OCI-LY3 (cell line): Measurements from ENCODE around the gene MMEL1.

Experiments used
- EZH2phosphoT487 ChIP-seq: fragments of 200-600 bp; shearing (Covaris generic); IDR thresholded peaks from 2 replicates; pipeline ENCODE4 v1.6.1; 2018; ENCODE audit warnings: antibody characterized with exemption, mixed run types, low read depth
- TF ChIP-seq, protein P1 (sequence below): fragments of 200-600, 300-600 bp; sonication (generic); IDR thresholded peaks from 2 replicates; pipeline ENCODE4 v1.5.1; 2014; ENCODE audit warnings: antibody characterized with exemption, low read length, low read depth

DNA sequence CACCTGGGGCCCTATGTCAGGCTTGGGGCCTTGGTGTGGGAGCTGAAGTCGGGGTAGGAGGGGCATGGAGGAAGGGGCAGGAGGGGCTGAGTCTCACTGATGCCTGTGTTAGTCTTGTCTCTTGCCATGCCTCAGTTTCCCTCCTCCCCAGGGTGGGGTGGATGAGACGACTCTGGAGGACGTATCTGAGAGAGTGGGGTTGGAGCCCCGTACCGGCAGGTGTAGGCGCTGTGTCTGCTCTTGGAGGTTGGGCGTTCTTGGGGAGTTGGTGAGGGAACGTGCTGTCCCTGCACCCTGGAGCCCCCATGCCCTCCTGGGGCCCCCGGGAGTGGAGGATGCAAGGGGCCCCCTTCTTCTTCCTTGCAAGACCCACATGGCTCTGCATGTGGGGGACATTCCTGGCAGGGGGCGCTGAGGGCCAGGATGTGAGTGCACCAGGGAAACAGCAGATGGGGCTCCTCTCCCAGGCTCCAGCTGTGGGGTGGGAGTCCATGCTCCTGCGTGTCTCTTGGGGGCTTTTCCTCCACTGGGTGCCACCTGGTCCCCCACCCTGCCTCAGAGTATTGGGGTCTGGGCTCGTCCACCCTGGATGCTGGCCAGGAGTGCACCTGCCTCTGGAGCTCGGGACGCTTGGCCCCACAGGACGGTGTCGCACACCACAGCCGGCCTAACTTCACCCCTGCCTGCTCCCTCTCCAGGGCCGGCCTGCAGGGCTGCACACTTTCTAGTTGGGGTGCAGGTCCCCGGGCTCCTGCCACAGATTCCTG lies 78.0 kb downstream of the MMEL1 start:
- TF ChIP-seq, protein P1, sequence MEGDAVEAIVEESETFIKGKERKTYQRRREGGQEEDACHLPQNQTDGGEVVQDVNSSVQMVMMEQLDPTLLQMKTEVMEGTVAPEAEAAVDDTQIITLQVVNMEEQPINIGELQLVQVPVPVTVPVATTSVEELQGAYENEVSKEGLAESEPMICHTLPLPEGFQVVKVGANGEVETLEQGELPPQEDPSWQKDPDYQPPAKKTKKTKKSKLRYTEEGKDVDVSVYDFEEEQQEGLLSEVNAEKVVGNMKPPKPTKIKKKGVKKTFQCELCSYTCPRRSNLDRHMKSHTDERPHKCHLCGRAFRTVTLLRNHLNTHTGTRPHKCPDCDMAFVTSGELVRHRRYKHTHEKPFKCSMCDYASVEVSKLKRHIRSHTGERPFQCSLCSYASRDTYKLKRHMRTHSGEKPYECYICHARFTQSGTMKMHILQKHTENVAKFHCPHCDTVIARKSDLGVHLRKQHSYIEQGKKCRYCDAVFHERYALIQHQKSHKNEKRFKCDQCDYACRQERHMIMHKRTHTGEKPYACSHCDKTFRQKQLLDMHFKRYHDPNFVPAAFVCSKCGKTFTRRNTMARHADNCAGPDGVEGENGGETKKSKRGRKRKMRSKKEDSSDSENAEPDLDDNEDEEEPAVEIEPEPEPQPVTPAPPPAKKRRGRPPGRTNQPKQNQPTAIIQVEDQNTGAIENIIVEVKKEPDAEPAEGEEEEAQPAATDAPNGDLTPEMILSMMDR, result peak; percentile 81
- no peak for TF ChIP-seq EZH2phosphoT487
